GM18517 (cell line): ENCODE measurements around the gene S100A11.

ENCODE experiments used
- ATAC-seq: cut with Tn5 transposase; IDR thresholded peaks from one replicate; pipeline ENCODE4 v1.9.1; 2021; ENCODE audit warnings: mild to moderate bottlenecking, moderate library complexity; ENCODE audit not compliant: unreplicated experiment

Gene S100A11

DNA sequence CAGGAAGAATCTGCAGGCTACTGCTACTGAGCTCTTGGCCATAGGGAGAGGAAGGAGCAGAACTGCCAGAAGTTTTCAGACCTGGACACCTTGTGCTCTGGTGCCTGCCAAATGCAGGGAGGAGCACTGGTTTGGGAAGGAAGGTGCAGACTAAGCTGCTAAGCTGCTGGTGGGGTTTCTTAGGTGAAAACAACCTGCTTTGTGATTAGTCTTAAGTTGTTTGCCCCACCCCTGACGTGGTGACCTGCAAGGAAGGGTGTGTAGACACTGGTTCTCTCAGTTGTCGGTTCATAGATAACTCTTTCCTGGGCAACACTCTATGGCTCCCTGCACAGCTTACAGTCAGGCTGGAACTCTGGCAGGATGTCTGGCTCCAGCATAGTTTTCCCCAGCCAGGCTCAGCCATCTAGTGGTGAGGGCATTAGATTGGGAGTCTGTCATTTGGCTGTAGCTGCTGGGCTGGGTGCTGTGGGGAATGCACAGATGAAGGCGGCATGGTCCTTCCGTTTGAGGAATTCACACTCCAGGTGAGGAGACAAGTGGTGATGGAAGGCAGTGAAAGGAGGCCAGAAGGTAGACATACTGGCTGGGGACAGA, 32.9 kb downstream of the S100A11 start:
- no peak for ATAC-seq

DNA sequence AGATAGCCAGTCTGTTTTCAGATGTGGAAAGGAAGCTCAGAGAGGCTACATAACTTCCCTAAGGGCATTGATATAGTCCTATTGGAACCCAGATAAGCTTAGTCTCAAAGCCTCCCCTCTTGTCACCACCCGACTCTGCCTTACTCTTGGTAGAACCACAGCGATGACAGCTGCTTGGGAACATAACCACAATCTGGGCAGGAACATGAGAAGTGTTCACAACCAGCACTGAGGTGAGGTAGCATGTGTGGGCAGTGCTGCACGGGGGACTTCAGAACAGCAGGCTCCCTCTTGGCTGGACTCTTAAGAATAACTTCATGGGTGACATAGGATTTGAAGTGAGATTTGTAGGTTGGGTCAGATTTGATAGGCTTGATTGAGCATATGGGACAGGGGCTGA, 33.8 kb downstream of the S100A11 start:
- no peak for ATAC-seq

DNA sequence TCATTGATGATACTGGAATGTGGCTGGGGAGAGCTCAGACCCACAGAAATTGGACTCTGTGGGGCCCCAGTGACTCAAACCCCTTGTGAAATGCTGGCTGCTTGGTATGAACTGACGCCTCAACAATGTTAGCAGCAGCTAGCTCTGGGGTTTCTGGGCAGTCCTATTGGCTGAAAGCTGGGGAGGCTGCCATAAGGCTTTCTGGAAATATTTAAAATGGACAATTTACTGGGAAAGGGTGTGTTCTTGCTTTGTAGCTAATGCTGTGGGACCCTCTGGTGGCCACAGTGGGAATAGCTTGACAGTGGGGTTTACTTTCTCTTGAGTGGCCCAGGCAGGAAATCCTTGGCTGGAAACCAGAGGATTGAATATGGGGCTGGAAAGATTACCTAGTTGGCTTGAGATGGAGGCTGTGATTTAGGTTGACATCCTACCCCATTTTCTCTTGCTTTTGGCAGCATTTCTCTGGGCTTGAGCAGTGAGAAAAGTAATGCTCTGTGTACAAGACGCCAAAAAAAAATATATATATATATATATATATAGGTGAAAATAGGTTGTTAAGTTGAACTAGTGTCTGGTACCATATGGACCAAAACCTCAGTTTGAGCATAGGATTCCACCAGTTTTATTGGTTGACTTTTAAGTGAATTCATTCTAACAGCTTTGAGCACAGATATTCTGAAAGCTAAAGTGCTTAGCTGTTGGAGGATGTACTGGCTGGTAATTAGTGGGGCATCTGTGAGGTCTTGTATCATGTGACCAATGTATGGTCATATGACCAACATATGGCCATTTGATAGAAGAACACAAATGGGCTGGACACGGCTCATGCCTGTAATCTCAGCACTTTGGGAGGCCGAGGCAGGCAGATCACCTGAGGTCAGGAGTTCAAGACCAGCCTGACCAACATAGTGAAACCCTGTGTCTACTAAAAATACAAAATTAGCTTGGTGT, 34.9 kb downstream of the S100A11 start:
- ATAC-seq: no peak

DNA sequence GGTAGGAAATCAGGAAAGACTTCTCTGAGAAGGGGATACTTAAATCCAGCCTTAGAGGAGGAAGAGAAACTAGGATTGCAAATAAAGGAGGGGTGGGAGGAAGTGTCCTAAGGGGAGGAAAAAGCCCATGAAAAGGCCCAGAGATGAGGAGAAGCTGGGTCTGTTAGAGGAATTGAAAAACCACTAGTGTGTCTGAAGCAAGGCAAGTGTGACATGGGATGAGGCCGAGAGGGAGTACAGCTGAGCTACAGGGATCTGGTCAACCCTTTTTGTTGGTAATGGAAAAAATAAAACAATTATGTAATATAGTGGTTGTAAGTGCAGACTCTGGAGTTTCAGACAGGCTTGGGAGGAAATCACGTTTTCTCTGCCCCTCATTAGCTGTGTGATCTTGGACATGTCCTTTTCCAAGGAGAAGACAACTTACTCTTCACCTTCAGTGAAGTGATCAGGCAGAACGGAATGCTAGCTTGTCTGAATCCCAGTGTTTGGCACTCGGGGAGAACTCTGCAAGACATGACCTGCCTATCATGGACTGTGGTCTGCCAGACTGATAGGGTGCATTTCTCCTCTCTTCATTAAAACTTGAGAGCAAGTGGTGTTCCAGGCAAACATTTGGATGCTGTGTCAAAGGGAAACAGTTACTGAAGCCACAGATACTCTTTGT, 35.7 kb downstream of the S100A11 start:
- no peak for ATAC-seq

DNA sequence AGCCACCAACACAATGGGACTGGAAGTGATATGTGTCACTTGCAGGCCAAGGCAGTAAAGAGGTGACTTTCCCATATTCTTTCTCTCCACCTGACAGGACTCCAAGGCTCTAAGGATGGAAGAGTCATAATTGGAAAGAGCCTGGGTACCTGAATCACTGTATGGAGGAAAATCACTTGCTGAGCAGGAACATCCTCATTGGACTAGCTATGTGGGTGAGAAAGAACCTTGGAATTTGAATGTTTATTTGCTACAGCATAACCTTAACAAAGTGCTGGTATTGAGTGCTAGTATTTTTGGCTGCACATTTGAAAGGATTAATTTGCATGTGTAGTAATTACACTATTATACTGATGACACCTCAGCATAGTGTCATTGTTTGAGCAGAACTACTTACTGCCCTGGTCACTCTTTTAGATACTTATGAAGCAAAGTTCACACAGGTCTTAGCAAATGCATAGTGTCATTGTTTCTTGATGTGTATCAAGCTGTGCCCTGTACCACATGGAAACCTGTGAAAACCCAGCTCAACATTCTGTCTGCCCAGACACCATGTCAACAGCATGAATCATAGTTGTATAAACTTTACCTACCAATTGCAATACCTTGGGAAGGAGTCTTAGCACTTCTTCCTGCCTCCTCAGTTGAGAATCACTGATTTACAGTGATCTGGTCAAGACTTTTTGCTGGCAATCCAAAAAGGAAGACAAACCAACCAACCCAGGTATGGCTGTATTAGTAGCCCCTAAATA, 38.0 kb downstream of the S100A11 start:
- no peak for ATAC-seq

DNA sequence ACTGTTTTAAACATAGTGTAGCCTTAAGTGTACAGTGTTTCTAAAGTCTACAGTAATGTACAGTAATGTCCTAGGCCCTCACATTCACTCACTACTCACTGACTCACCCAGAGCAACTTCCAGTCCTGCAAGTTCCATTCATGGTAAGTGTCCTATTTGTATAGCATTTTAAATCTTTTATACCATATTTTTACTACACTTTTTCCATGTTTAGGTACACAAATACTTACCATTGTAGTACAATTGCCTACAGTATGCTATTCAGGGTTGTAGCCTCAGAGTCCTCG, 39.6 kb downstream of the S100A11 start:
- no peak for ATAC-seq

DNA sequence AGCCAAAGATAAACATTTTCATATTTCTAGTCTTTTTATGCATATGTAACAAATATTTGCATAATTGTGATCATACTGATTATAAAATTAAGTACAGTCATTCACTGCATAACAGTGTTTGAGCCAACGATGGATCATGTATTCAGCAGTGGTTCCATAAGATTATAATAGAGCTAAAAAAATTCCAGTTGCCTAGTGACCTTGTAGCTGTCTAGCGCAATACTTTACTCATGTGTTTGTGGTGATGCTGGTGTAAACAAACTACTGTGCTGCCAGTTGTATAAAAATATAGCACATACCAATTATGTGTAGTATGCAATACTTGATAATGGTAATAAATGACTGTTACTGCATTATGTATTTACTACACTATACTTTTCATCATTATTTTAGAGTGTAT, 41.0 kb downstream of the S100A11 start:
- ATAC-seq: no peak

DNA sequence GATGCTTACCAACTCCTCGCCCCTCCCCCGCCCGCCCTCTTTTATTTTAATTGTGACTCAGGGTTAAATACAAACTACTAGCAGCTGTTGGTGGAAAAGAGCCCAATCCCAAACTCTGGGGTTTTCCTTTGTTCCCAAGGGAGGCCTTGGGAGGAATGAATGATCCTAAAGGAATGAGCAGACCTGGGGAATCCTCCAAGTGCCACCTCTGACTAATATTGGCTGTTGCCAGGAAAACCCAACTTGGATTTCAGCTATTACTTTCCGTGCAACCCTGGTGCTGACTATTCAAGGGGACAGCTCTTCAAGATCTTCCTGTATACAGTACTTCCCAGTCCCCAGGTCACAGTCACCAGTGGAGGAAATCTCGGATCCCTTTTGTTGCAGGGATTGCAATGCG, 41.8 kb downstream of the S100A11 start:
- ATAC-seq: no peak

DNA sequence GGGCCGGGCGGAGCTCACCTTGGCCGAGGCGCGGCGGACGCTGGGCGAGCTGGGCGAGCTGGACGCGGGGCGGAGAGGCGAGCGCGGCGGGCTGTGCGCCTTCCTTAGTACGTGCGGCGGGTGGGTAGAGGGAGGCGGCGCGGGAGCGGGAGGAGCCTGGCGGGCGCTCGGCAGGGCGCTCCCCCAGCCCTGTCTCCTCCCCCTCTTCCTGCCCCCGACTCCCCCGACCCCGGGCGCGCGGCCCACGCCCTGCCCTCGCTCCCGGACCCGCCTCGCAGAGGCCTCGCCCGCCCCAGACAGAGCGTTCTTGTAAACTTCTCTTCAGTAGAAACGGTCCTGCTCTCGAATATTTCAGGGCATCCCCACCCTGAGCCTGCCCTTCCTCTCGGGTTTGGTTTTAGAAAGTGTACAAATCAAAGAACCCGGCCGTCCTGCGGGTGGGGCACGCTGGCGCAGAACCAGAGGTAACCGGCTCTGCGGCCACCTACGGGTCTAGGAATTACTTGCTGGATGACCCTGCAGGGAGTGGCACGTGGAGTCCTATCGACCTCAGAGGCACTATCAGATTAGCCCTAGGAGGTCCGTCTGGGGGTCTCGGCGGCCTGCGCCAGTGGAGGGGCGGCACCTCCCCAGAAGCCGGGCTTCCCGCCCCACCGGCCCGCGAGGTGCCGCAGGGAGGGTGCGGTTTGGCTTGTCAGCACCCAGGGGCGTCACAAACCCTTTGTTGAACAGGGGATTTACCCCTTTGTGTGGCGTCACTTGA, 42.9 kb downstream of the S100A11 start, which contains the start of gene S100A10:
S100A10 (minus strand) TSS at position 126 of the 763 bp plus-strand sequence. CDS start 7,629 bp downstream, outside the sequence.
- ATAC-seq: no peak

DNA sequence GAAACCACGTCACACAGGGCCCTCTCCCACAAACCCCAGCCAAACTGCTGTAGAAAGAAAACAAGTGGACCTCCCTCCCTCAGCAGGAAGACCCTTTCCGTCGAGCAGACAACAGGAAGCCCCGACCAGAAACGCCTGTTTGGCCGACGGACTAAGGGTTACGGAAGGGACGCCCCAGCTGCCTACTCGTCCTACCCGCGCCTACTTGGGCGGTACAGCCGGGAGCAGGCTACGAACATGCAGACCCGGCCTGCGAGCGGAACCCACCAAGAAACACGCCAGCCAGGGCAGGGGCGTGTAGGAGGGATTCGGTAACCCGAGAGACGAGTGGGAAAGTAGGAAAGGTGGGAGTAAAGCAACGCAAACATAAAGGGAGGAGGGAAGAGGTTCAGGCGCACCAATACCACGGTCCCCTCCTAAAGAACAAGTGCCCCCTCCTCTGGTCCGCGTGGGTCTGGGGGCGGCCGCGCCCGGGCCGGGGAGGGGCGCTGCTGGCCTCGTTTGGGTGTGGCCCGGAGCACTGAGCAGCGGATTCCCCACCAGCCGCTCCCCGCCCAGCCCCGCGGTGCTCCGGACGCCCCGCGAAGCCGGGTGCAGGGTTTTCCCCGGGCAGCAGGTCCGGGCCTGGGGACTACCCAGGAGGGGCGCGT, 43.6 kb downstream of the S100A11 start:
- ATAC-seq: no peak

DNA sequence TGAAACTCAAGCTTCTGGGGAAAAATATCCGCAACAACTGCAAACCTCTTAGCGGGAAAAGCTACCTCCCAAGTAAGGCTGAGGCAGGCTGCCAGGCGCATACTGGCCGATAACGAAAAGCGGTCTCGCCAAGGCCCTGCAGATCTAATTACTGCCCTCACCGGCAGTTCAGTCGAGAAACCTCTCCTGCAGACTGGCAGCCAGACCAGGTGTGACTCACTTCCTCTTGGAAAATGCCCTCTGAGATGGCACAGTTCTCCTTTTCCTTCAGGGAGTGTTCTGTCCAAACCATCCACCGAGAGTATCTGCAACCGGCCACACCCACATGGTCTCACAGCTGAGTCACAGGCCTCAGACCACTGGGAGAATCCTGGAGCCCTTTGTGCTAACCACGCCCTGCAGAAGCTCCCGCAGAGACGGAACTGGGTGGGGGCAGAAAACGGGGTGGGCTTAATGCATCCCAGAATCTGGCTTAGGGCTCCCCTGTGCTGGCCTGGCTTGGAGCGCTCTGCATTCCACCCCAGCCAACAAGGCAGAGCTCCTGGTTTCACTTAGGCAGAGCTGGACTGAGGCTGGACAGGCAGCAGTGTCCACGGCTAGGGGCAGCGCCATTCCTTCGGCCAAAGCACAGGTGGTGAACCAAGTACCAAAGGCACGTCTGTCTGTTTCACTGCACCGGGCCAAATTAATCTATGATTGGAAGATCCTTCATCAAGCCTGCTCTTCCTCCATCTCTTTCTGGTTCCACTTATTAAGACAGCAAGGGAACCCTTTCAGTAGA, 44.3 kb downstream of the S100A11 start:
- no peak for ATAC-seq

DNA sequence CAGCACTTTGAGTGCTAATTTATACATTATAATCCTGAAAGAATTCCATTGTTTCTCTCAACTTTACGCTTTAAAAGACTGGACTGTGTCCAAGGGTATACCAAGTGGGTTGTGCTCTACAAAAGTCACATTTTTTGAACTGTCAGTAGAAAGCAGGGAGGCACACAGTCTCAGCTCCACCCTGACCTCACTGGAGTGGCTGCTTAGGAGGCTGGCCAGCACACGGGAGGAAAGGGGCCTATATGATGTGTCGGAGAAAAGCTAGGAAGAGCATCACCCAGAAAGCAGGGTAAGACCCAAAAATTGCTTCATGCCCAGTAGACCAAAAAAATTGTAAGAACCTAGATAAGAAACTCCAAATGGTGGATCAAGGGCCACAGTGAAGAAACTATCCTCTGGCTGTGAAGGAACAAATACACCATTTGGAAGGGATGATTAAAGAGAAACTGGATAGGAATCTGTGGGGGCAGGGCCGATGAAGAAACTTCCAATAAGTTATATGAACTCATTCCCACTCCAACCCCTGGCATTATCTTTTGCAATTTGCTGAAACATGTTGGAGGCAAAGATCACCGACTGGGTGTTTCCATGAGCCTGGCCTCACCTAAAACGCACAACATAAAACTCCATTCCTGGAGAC, 45.0 kb downstream of the S100A11 start:
- ATAC-seq: no peak

DNA sequence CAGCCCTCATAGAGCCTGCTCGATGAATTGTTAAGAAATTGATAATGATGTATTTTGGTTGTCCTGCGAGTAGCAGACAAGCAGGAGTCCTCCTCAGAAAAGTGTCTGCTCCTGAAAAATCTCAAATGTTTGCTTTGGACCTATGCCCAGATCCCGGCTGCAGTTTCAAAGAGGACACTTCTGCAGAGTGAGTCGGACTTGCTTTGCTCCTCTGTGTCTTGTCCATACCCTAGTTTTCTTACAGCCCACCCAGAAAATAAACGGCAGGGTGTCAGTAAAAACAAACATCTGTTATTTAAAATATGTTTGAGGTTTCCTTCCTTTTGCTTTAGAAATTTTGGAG, 46.0 kb downstream of the S100A11 start:
- no peak for ATAC-seq

DNA sequence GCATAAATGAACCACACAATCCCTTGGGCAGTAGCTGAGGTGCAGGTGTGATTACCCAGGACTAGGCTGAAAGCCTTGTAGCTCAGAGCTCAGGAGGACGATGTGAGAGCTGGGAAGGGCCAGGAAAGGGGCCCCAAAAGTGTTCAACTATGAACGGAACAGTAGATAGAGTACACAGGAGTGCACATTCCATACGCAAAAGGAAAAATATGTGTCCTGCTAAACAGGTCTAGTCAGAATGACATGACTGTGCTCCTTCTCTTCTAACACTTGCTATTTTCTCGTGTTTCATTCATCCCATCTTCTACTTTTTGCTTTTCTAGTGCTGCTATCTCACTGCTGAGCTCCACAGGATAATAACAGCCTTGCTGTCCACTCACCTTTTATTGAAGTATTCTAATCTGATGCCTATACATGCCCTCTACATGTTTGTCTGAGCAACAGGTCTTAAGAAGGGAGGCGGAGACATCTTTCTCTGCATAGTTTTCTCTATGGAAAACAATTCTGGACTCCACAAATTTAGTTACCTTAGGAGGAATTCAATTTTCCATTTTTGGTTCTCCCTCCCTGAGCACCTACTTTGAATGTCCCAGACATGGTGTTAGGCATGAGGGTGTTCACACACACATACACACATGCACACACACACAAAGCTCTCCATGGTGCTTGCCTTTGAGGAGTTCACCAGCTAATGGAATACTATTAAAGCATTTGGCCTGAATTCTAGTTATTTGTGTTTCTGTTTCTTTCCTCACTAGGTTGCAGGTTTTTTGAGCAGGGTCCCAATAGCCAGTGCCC, 46.5 kb downstream of the S100A11 start:
- ATAC-seq: no peak

DNA sequence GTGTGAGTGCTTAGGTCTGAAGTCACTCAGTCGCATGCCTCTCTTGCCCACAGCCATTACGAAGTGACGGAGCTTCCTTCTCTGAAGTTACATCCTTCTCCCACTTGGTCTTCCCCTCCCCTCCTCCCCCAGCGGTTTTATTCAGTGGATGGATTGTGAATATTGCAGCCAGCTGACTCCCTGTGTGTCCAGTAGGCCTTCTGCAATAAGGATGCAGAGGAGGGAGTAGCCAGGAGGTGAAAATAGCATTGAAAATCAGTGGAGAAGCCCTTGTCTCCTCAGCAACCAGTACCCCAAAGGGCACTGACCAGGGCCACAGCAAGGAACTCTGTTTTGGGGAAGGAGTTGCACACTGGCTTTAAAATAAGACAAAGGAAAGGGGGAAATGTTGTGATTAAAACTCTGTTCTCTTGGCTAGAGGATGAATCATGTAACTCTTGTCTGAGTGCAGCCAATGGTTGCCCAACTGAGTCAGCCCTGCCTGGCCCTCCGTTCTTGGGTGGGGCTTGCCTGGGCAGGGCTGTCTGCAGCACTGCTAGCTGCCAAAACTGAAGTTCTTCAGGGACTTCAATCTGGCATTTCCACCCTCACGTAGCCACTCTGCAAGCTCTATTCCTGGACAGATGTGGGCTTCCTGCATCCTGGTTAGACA, 47.5 kb downstream of the S100A11 start:
- ATAC-seq: no peak

DNA sequence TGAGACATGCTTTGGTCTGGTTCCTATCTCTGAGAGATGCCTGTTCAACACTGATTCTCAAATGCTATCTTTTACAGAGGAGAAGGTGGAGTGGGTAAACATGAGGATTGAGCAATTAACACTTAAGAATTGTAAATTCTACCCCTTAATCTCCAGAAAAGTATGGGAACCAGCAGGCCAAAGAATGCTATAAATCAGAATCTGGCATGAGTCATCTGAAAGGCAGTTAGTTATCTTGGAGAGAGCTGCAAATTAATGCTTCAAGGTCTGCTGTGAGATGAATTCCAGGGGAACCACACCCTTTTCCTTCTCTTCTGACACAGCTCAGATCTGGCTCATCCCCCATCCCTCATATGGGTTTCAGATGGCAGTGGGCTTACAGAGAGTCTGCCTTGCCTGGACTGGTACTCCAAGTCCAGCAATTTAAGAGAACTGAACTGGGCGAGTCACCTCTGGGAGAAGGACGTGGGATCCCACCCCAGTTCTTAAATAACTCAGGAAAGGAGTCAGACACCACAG, 48.3 kb downstream of the S100A11 start:
- ATAC-seq: no peak

DNA sequence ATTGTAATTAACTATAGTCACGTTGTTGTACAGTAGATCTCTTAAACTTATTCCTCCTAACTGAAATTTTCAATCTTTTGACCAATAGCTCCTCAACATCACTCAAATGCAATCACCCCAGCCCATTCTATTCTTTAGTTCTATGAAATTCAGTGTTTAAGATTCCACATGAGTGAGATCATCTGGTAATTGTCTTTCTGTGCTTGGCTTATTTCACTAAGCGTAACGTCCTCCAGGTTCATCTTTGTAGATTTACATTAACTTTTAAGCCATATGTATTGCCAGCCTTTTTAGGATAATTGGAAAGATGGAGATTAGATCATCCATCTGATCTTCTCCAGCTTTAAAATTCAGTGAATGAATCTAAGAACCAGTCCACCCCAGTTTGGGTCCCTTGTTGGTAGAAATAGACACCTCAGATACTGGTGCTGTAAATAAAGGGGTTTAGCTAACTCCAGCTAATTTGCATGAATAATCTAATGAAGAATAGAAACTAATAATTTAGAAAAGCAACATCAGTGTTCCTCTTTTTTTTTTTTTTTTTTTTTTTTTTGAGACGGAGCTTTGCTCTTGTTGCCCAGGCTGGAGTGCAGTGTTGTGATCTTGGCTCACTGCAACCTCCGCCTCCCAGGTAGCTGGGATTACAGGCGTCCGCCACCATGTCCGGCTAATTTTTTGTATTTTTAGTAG, 50.2 kb downstream of the S100A11 start:
- ATAC-seq: no peak
